Amniotic epithelial cell (primary cell): ENCODE data around the gene PRTN3.
"Not testable (repeated sequence)": the region's sequence is repeated elsewhere in the genome, so short reads cannot be mapped to it uniquely, and the experiment has no call there.

ENCODE experiments used
- DNase-seq: peaks from one replicate; pipeline ENCODE4 v3.0.0-alpha.2; 2010; ENCODE audit warnings: low read depth

The PRTN3 gene

DNA sequence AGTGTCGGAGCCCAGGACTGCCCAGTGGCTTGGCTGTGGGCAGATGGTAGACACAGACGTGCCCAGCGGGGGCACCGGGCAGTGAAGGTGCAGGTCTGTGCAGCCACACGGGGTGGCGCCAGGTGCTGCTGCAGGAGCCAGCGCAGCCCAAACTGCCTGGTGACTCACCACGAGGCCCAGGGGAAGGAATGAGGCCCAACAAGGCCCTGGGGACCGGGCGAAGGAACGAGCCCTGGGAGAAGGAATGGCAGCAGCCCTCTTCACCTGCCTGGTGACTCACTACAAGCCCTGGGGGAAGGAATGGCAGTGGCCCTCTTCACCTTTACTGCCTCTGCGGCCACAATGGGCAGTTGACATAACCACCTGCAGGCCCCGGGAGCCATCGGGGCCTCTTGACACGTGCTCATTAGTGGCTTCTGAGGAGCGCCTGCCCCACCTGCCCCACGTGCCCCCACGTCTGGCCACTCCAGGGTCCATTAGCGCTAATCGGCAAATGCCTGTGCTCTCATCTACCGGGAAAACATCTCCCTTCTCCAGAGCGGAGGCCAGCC, 42.9 kb downstream of the PRTN3 start:
- DNase-seq, result no peak

DNA sequence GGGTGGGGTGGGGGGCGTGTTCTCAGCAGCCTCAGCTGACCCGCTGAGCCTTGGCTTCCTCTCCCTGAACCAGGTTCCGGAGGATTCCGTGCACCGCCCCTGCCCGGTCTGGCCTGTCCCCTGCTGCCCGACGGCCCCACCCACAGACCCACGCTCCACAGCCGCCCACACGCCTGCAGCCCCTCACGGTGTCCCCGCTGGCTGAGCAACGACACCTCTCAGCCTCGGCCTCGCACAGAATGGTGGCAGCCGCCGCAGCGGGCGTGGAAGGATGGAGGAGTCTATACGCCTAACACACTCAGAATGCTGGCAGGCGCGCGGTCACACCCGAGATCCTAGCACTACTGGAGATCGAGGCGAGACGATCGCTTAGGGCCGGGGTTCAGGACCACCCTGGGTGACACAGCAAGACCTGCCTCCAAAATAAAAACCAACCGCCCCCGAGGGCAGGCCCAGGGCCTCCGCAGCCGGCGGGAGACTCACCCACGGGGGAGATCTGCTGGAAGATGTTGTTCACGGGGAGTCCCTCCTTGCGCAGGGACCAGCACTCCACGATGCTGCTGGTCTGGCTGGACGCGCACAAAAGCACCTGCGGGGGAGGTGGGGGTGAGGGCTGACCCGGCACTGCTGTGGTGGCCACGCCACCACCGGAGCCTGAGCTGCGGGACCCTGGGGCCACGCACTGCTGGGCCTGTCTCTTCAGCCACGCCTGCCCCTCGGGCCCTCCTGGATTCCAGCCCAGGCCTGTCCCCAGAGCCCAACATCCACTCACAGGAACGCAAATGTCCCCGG, 43.8 kb downstream of the PRTN3 start:
- DNase-seq, result no peak

DNA sequence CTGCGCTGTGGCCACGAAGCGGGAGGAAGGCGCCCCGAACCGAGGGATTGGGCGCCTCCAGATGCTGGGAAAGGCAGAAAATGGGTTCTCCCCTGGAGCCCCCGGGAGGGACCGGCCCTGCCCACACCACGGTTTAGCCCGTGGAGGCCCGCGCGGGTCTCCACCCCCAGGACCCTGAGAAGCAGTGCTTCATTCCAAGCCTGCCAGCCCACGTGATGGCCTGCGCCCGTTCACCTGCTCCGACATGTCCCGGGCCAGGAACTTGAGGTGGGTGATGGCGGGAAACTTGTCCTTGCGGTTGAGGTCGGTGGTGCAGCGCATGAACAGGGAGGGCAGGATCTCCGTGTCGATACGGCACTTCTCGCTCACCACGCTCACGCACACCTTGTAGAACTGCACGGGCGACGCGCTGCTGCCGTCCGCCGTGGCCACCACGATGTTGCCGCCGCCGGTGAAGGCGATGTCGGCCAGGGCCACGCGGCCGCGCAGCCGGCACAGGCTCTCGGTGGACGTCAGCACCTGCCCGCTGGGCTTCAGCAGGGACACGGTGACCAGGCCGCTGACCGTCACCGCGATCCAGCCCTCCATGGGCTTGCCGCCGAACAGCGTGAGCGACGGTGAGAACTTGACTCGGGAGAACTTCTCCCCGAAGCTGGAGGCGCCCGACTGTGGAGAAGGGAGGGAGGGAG, 44.9 kb downstream of the PRTN3 start:
- no peak for DNase-seq

DNA sequence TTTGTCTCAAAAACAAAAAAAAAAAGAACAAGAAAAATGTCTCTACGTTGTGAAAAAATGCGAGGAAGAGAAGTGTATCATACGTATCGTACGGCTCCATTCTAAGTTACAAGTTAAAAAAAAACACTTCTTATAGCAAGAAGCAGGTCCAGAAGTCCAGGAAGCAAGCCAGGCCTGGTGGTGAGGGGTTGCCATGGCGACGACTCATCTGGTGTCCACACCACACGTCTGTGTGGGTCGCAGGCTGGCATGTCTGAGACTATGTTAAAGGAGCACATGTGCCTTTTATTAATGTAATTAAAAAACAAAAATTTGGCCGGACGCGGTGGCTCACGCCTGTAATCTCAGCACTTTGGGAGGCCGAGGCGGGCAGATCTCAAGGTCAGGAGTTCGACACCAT, 46.3 kb downstream of the PRTN3 start:
- peak; percentile 75 for DNase-seq

DNA sequence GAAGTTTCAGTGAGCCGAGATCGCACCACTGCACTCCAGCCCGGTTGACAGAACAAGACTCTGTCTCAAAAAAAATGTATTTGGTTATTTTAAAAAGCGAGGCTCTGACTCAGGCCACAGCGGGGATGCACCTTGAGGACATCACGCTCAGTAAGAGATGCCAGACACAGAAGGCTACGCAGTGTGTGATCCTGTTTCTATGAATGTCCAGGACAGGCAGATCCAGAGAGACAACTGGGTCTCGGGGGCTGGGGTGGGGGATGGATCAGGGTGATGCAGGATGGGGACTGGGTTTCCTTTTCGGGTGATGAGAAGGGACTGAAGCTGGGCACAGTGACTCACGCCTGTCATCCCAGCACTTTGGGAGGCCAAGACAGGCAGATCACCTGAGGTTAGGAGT, 46.8 kb downstream of the PRTN3 start:
- no peak for DNase-seq

DNA sequence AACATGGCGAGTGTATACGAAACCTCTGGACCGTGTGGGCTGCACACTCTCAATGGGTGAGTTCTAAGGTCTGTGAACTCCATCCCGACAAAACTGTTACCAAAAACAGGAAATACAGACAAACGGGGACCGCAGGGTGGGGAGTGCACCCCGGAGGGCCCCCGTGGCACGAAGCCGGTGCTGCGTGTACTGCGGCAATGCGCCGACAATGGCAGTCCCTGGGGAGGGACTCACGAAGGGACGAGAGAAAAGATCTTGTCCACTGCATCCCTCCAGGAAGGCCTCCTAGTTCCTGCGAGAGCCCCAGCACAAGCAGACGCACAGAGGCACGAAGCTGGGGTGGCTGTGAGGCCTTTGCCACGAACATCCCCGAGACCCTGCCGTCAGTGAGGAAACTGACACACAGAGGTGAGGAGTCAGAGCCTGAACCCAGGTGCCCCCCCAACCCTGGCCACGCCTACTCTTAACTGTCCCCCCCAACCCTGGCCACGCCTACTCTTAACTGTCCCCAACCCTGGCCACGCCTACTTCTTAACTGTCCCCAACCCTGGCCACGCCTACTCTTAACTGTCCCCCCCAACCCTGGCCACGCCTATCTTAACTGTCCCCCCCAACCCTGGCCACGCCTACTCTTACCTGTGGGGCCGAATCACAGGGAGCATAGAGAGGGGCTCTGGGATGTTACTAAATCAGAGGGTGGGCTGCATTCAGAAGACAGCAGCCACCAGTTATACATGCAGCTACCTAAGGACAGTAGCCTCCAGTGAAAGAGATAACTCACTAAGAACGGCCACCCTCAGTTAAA, 48.0 kb downstream of the PRTN3 start:
- no peak for DNase-seq

DNA sequence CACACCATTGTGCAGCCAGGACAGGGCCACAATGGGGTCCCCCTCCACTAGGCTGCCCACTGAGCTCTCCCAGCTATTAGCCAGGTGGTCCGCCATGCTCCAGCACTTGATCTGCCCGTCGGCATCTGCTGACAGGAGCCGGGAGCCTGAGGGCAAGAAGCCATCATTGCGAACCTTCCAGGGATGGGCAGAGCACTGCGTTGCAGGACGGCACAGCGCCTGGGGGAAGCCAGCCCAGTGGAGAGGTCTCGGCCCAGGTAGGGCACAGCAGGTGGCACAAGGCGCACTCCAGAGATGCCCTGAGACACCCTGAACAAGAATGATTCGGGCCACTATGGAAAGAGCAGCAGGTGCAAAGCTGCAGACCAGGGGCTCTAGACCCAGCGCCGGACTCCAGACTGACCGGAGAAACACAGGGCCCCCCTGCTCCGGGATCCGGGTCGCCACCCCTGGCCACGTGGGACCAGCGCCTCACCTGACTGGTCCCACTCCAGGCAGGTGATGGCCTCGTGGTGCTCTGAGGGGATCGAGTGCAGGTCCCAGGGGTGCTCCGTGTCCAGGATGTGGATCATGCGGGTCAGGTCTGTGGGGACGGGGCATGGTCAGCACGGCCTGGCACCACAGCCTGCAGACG, 49.0 kb downstream of the PRTN3 start:
- no peak for DNase-seq

DNA sequence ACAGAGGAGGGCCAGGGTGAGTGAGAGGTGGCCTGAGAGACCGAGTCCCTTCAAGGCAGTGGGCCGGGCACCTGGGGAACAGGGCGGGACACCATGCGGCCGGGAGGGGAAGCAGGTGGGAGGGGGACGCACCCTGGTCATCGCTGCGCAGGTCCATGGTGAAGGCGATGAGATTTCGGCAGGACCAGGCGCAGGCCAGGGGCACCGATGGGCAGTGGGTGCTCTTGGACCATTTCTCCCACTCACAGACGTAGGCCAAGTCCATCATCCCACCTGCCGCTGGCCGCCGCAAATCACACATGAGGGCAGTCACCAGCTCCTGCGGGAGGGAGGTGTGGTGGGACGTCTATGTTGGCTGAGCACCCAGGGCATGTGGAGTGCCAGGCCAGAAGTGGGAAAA, 50.0 kb downstream of the PRTN3 start:
- DNase-seq, result no peak

DNA sequence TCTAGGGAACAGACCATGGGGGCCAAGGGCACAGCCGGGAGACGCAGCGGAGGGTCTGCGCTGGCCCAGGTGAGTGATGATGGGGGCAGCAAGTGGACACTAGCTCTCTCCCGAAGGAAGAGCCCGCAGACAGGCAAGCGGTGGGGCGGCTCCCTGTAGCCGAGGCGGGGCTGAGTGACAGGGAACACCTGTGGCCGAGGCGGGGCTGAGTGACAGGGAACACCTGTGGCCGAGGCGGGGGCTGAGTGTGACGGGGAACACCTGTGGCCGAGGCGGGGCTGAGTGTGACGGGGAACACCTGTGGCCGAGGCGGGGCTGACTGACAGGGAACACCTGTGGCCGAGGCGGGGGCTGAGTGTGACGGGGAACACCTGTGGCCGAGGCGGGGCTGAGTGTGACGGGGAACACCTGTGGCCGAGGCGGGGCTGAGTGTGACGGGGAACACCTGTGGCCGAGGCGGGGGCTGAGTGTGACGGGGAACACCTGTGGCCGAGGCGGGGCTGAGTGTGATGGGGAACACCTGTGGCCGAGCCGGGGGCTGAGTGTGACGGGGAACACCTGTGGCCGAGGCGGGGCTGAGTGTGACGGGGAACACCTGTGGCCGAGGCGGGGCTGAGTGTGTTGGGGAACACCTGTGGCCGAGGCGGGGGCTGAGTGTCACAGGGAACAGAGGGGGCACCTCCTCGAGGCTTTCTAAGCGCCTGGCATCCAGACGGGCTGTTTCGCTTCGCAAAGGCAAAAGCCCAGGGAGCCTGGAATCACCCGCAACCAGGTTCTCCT, 50.8 kb downstream of the PRTN3 start:
- DNase-seq, result not testable (repeated sequence)

DNA sequence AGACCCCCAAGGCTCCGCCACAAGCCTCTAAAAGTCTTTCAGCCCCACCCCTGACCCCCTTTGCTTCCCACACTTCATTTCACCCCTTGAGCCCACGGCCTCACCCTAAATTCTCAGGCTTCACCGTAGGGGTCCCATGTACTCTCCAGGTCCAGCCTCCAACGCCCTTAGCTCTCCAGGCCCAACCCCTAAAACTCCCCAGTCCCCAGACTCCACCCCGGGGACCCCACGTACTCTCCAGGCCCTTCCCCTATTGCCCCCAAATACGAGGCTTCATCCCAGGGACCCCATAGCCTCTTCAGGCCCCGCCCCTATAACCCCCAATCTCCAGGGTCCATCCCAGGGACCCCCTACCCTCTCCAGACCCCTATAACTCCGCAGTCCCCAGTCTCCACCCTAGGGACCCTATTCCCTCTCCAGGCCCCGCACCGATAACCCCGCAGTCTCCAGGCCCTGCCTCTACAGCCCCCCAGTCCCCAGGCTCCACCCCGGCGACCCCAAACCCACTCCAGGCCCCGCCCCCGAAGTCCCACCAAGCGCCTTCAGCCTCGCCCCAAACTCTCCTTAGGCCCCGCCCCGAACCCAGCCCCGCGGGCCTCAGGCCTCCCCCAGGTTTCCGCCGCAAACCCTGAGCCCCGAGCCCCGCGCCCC, 51.6 kb downstream of the PRTN3 start:
- no peak for DNase-seq

DNA sequence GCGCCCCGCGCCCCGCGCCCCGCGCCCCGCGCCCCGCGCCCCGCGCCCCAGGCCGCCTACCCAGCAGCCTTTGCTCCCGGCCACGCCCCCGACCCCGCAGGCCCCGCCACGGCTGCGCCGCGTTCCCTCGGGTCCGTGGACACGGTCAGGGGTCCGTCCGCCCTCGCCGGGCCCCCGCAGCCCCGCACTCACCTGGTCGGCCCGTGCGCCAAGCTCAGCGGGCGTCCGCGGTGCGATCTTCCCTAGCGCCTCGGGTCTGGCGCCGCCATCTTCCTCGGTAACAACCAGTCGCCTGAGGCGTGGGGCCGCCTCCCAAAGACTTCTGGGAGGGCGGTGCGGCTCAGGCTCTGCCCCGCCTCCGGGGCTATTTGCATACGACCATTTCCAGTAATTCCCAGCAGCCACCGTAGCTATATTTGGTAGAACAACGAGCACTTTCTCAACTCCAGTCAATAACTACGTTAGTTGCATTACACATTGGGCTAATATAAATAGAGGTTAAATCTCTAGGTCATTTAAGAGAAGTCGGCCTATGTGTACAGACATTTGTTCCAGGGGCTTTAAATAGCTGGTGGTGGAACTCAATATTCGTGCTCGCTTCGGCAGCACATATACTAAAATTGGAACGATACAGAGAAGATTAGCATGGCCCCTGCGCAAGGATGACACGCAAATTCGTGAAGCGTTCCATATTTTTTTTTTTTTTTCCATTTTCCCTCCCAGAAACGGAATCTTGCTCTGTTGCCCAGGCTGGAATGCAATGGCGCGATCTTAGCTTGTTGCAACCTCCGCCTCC, 52.3 kb downstream of the PRTN3 start, which contains the start of the genes MED16 and RNU6-9:
MED16 (minus strand) TSS at position 294 of the 796 bp plus-strand sequence. CDS start 2,056 bp downstream, outside the sequence.
RNU6-9 (plus strand) TSS at position 591 of the 796 bp plus-strand sequence.
- peak; percentile 86 for DNase-seq

DNA sequence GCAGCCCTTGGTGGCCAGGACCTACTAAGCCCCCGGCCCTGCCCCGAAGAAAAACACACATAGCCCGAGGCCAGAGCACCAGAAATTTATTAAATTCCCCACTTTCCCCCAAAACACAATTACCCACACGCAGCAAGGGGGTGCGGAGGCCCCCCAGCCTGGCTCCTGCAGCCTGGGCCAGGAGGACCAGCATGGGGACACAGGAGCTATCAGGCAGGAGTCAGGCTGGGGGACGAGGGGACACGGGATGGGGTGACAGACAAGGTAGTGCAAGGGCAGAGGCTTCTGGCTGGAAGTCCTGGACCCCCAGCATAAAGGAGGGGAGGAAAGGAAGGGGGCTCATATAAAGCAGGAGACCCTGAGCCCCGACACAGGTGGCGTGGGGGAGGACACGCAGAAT, 55.6 kb downstream of the PRTN3 start:
- no peak for DNase-seq

DNA sequence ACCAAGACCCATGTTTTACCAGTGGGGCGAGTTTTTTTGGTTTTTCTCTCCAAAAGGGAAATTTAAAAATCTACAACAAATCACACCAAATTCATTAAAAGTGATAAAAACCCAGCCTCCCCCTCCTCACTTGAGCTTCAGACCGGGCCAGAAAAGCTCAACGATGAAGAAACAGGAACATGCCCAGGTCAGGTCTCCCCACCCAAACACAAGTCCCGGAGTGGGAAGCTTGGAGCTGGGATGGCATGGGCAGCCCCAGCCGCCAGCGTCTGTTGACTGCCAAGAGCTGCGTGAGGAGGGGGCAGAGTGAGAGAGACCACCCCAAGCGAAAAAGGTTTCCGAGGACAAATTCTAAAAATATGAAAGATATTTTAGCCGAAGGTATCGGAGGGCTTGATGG, 56.2 kb downstream of the PRTN3 start:
- DNase-seq, result no peak

DNA sequence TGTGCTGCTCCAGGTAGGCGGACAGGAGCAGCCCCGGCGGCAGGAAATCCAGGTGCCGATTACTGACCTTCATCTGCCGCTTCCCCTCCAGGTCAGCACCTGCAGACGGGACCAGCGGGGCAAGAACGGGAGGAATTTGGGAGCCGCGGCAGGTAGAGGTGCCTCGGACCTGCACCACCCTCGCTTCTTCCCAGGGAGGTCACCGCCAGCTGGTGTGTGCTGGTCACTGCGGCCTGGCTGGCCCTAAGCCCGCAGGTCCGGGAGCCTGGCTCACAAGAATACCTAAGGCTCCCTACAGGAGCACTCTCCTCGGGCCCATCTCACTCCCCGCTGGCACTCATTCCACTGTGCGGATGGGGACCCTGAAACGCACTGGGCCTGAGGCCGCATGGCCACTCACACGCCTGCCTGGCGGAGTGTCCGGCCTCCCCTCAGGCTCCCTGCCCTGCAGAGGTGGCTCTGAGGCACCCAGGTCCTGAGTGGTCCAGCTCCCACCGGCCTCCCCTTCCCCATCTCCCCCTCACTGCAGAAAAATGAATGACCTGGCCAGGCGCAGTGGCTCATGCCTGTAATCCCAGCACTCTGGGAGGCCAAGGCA, 56.7 kb downstream of the PRTN3 start:
- no peak for DNase-seq
